ENCODE measurements around the gene LCNL1.

Gene LCNL1

GRCh38 chr9:137012694-137013570 is 30.1 kb downstream of the LCNL1 start:
- Histone ChIP-seq H3K27me3 (ENCODE audit: control insufficient read depth in 1 of 2, insufficient read depth in 2 of 2, low read length in 2 of 2) (no peaks in the 10 kb centered on the region), H3K4me1 (ENCODE audit: control insufficient read depth in 1 of 2, insufficient read depth in 2 of 2, low read length in 2 of 2) (no peaks in the 10 kb centered on the region), H3K36me3 (ENCODE audit: control insufficient read depth in 1 of 2, insufficient read depth in 2 of 2, low read length in 2 of 2) (peaks cover 6 to 8% of the 10 kb centered on the region in 2 donors), H3K9me3 (ENCODE audit: control insufficient read depth in 1 of 2, low read length in 2 of 2) (no peaks in the 10 kb centered on the region), H3K9ac (ENCODE audit: low read depth in 1 of 2, low read length in 2 of 2) (no peak overlapping the region), H3K4me3 (ENCODE audit: low read depth in 1 of 2, low read length in 2 of 2) (no peak overlapping the region), H3K27ac (ENCODE audit: low read depth, low read length) (no peak overlapping the region)

- Histone ChIP-seq H3K9me3 (ENCODE audit: control insufficient read depth in 1 of 2, low read length in 2 of 2) (no peaks in the 10 kb centered on the region), H3K27ac (ENCODE audit: low read depth, low read length) (no peak overlapping the region), H3K36me3 (ENCODE audit: control insufficient read depth in 1 of 2, insufficient read depth in 2 of 2, low read length in 2 of 2) (peaks cover 6 to 8% of the 10 kb centered on the region in 2 donors), H3K4me1 (ENCODE audit: control insufficient read depth in 1 of 2, insufficient read depth in 2 of 2, low read length in 2 of 2) (no peaks in the 10 kb centered on the region), H3K4me3 (ENCODE audit: low read depth in 1 of 2, low read length in 2 of 2) (no peak overlapping the region), H3K27me3 (ENCODE audit: control insufficient read depth in 1 of 2, insufficient read depth in 2 of 2, low read length in 2 of 2) (no peaks in the 10 kb centered on the region), H3K9ac (ENCODE audit: low read depth in 1 of 2, low read length in 2 of 2) (no peak overlapping the region)
Observed at GRCh38 chr9:137013571-137013940, 30.8 kb downstream of the LCNL1 start.

GRCh38 chr9:137014166-137014565 is 31.4 kb downstream of the LCNL1 start:
- Histone ChIP-seq H3K4me3 (ENCODE audit: low read depth in 1 of 2, low read length in 2 of 2) (no peak overlapping the region), H3K27ac (ENCODE audit: low read depth, low read length) (no peak overlapping the region), H3K27me3 (ENCODE audit: control insufficient read depth in 1 of 2, insufficient read depth in 2 of 2, low read length in 2 of 2) (no peaks in the 10 kb centered on the region), H3K36me3 (ENCODE audit: control insufficient read depth in 1 of 2, insufficient read depth in 2 of 2, low read length in 2 of 2) (peaks cover 6 to 8% of the 10 kb centered on the region in 2 donors), H3K9ac (ENCODE audit: low read depth in 1 of 2, low read length in 2 of 2) (no peak overlapping the region), H3K9me3 (ENCODE audit: control insufficient read depth in 1 of 2, low read length in 2 of 2) (no peaks in the 10 kb centered on the region), H3K4me1 (ENCODE audit: control insufficient read depth in 1 of 2, insufficient read depth in 2 of 2, low read length in 2 of 2) (no peaks in the 10 kb centered on the region)

GRCh38 chr9:137014776-137015539 is 32.2 kb downstream of the LCNL1 start:
- H3K36me3 ChIP-seq (ENCODE audit: control insufficient read depth in 1 of 2, insufficient read depth in 2 of 2, low read length in 2 of 2): peaks cover 6 to 8% of the 10 kb centered on the region in 2 donors

GRCh38 chr9:137015540-137015930 is 32.7 kb downstream of the LCNL1 start:
- Histone ChIP-seq H3K9ac (ENCODE audit: low read depth in 1 of 2, low read length in 2 of 2) (no peak overlapping the region), H3K4me3 (ENCODE audit: low read depth in 1 of 2, low read length in 2 of 2) (no peak overlapping the region), H3K9me3 (ENCODE audit: control insufficient read depth in 1 of 2, low read length in 2 of 2) (no peaks in the 10 kb centered on the region), H3K27ac (ENCODE audit: low read depth, low read length) (no peak overlapping the region), H3K27me3 (ENCODE audit: control insufficient read depth in 1 of 2, insufficient read depth in 2 of 2, low read length in 2 of 2) (no peaks in the 10 kb centered on the region), H3K4me1 (ENCODE audit: control insufficient read depth in 1 of 2, insufficient read depth in 2 of 2, low read length in 2 of 2) (no peaks in the 10 kb centered on the region), H3K36me3 (ENCODE audit: control insufficient read depth in 1 of 2, insufficient read depth in 2 of 2, low read length in 2 of 2) (peaks cover 6 to 8% of the 10 kb centered on the region in 2 donors)

More at GRCh38 chr9:137014776-137015539, 32.2 kb downstream of the LCNL1 start:
- H3K4me1 ChIP-seq (ENCODE audit: control insufficient read depth in 1 of 2, insufficient read depth in 2 of 2, low read length in 2 of 2): no peaks in the 10 kb centered on the region
- no peaks in the 10 kb centered on the region for H3K27me3 ChIP-seq (ENCODE audit: control insufficient read depth in 1 of 2, insufficient read depth in 2 of 2, low read length in 2 of 2)
- no peak overlapping the region for H3K4me3 ChIP-seq (ENCODE audit: low read depth in 1 of 2, low read length in 2 of 2)
- H3K27ac ChIP-seq (ENCODE audit: low read depth, low read length): no peak overlapping the region
- no peaks in the 10 kb centered on the region for H3K9me3 ChIP-seq (ENCODE audit: control insufficient read depth in 1 of 2, low read length in 2 of 2)
- no peak overlapping the region for H3K9ac ChIP-seq (ENCODE audit: low read depth in 1 of 2, low read length in 2 of 2)

GRCh38 chr9:137015976-137016375 is 33.2 kb downstream of the LCNL1 start:
- no peaks in the 10 kb centered on the region for H3K9me3 ChIP-seq (ENCODE audit: control insufficient read depth in 1 of 2, low read length in 2 of 2)
- H3K27me3 ChIP-seq (ENCODE audit: control insufficient read depth in 1 of 2, insufficient read depth in 2 of 2, low read length in 2 of 2): no peaks in the 10 kb centered on the region
- peaks cover 6 to 8% of the 10 kb centered on the region in 2 donors for H3K36me3 ChIP-seq (ENCODE audit: control insufficient read depth in 1 of 2, insufficient read depth in 2 of 2, low read length in 2 of 2)
- no peak overlapping the region for H3K4me3 ChIP-seq (ENCODE audit: low read depth in 1 of 2, low read length in 2 of 2)
- H3K9ac ChIP-seq (ENCODE audit: low read depth in 1 of 2, low read length in 2 of 2): no peak overlapping the region
- H3K4me1 ChIP-seq (ENCODE audit: control insufficient read depth in 1 of 2, insufficient read depth in 2 of 2, low read length in 2 of 2): peaks cover 0 to 1% of the 10 kb centered on the region in 2 donors
- H3K27ac ChIP-seq (ENCODE audit: low read depth, low read length): no peak overlapping the region

- Histone ChIP-seq H3K27me3 (ENCODE audit: control insufficient read depth in 1 of 2, insufficient read depth in 2 of 2, low read length in 2 of 2) (no peaks in the 10 kb centered on the region), H3K36me3 (ENCODE audit: control insufficient read depth in 1 of 2, insufficient read depth in 2 of 2, low read length in 2 of 2) (peaks cover 2 to 8% of the 10 kb centered on the region in 2 donors), H3K4me3 (ENCODE audit: low read depth in 1 of 2, low read length in 2 of 2) (no peak overlapping the region), H3K9ac (ENCODE audit: low read depth in 1 of 2, low read length in 2 of 2) (no peak overlapping the region), H3K27ac (ENCODE audit: low read depth, low read length) (no peak overlapping the region), H3K9me3 (ENCODE audit: control insufficient read depth in 1 of 2, low read length in 2 of 2) (no peaks in the 10 kb centered on the region), H3K4me1 (ENCODE audit: control insufficient read depth in 1 of 2, insufficient read depth in 2 of 2, low read length in 2 of 2) (peaks cover under 1 to 6% of the 10 kb centered on the region in 2 donors)
Observed at GRCh38 chr9:137016436-137016835, 33.6 kb downstream of the LCNL1 start.

- H3K27me3 ChIP-seq (ENCODE audit: control insufficient read depth in 1 of 2, insufficient read depth in 2 of 2, low read length in 2 of 2): no peaks in the 10 kb centered on the region
- no peaks in the 10 kb centered on the region for H3K9me3 ChIP-seq (ENCODE audit: control insufficient read depth in 1 of 2, low read length in 2 of 2)
- no peak overlapping the region for H3K4me3 ChIP-seq (ENCODE audit: low read depth in 1 of 2, low read length in 2 of 2)
- H3K9ac ChIP-seq (ENCODE audit: low read depth in 1 of 2, low read length in 2 of 2): no peak overlapping the region
- H3K27ac ChIP-seq (ENCODE audit: low read depth, low read length): no peak overlapping the region
- H3K4me1 ChIP-seq (ENCODE audit: control insufficient read depth in 1 of 2, insufficient read depth in 2 of 2, low read length in 2 of 2): peaks cover 4 to 10% of the 10 kb centered on the region in 2 donors
- H3K36me3 ChIP-seq (ENCODE audit: control insufficient read depth in 1 of 2, insufficient read depth in 2 of 2, low read length in 2 of 2): peaks cover 2 to 8% of the 10 kb centered on the region in 2 donors
Observed at GRCh38 chr9:137017071-137017470, 34.3 kb downstream of the LCNL1 start.

- H3K4me1 ChIP-seq (ENCODE audit: control insufficient read depth in 1 of 2, insufficient read depth in 2 of 2, low read length in 2 of 2): peaks cover 4 to 17% of the 10 kb centered on the region in 2 donors
- no peak overlapping the region for H3K27ac ChIP-seq (ENCODE audit: low read depth, low read length)
- H3K4me3 ChIP-seq (ENCODE audit: low read depth in 1 of 2, low read length in 2 of 2): no peak overlapping the region
- H3K27me3 ChIP-seq (ENCODE audit: control insufficient read depth in 1 of 2, insufficient read depth in 2 of 2, low read length in 2 of 2): no peaks in the 10 kb centered on the region
- no peak overlapping the region for H3K9ac ChIP-seq (ENCODE audit: low read depth in 1 of 2, low read length in 2 of 2)
- H3K9me3 ChIP-seq (ENCODE audit: control insufficient read depth in 1 of 2, low read length in 2 of 2): no peaks in the 10 kb centered on the region
- peaks cover 2 to 8% of the 10 kb centered on the region in 2 donors for H3K36me3 ChIP-seq (ENCODE audit: control insufficient read depth in 1 of 2, insufficient read depth in 2 of 2, low read length in 2 of 2)
Observed at GRCh38 chr9:137017791-137018497, 35.2 kb downstream of the LCNL1 start.
